CD14-positive monocyte (primary cell): ENCODE results near the gene DOCK3. TPM values are rescaled to one million over a fixed set of nuclear protein-coding genes. Genes with fewer than 3 reads are reported as not detected.

Experiments used
- DNase-seq, 3 donors: peaks; one replicate each; pipeline ENCODE4 v3.0.0-alpha.2; 2011 to 2022
- H2AFZ ChIP-seq: 2 replicates; pipeline ENCODE4 v1.6.0; 2012; ENCODE audit warnings: mild to moderate bottlenecking, low read depth, low read length, inconsistent platforms; ENCODE audit not compliant: insufficient read depth, poor library complexity, severe bottlenecking
- H3K27ac ChIP-seq, 2 donors: 1 replicate in 1 of 2; 2 replicates in 1 of 2; pipeline ENCODE4 v1.5.1; 2012 to 2013; ENCODE audit warnings: low read length in 2 of 2, control low read depth in 1 of 2, inconsistent platforms in 1 of 2, low read depth in 1 of 2, mild to moderate bottlenecking in 1 of 2
- H3K27me3 ChIP-seq, 2 donors: one replicate each; pipeline versions ENCODE4 v1.6.0 to v1.6.1; 2011 to 2013; ENCODE audit warnings: low read length in 2 of 2; ENCODE audit not compliant: control insufficient read depth in 2 of 2, insufficient read depth in 2 of 2
- H3K36me3 ChIP-seq, 2 donors: replicated peaks in 1 of 2; 1 replicate in 1 of 2; 2 replicates in 1 of 2; pipeline versions ENCODE4 v1.5.1 to v1.6.1; 2012 to 2013; ENCODE audit warnings: low read length in 2 of 2, control low read depth in 1 of 2, inconsistent platforms in 1 of 2, mild to moderate bottlenecking in 1 of 2; ENCODE audit not compliant: insufficient read depth in 2 of 2, control insufficient read depth in 1 of 2
- H3K4me1 ChIP-seq, 2 donors: 1 replicate in 1 of 2; 2 replicates in 1 of 2; pipeline versions ENCODE4 v1.5.1 to v1.6.1; 2012 to 2013; ENCODE audit warnings: low read length in 2 of 2, control low read depth in 1 of 2, inconsistent platforms in 1 of 2, mild to moderate bottlenecking in 1 of 2, moderate library complexity in 1 of 2; ENCODE audit not compliant: insufficient read depth in 2 of 2, control insufficient read depth in 1 of 2
- H3K4me2 ChIP-seq: replicated peaks from 2 replicates; pipeline ENCODE3; 2012; ENCODE audit warnings: low read length, moderate library complexity, mild to moderate bottlenecking; ENCODE audit not compliant: poor library complexity, severe bottlenecking; ENCODE audit errors: extremely low read depth
- H3K4me3 ChIP-seq, 3 experiments: fragments of 200-600 bp in 1 of 3; sonication (generic) in 1 of 3; replicated peaks in 1 of 3; 1 replicate in 2 of 3; 2 replicates in 1 of 3; pipeline ENCODE4 v1.5.1; 2011 to 2013; ENCODE audit warnings: low read length in 3 of 3, mild to moderate bottlenecking in 3 of 3, control low read depth in 2 of 3, low read depth in 2 of 3, inconsistent platforms in 1 of 3, moderate library complexity in 1 of 3
- H3K79me2 ChIP-seq: 2 replicates; pipeline ENCODE4 v1.6.0; 2012; ENCODE audit warnings: mild to moderate bottlenecking, control low read depth, inconsistent platforms, low read length, moderate library complexity; ENCODE audit not compliant: insufficient read depth
- H3K9ac ChIP-seq: 2 replicates; pipeline ENCODE4 v1.6.0; 2017; ENCODE audit warnings: low read length, mild to moderate bottlenecking; ENCODE audit not compliant: insufficient read depth, poor library complexity, severe bottlenecking
- H3K9me3 ChIP-seq, 2 donors: replicated peaks in 1 of 2; 1 replicate in 1 of 2; 2 replicates in 1 of 2; pipeline versions ENCODE4 v1.5.1 to v1.6.1; 2012 to 2013; ENCODE audit warnings: low read length in 2 of 2, control low read depth in 1 of 2; ENCODE audit not compliant: control insufficient read depth in 1 of 2, insufficient read depth in 1 of 2
- H4K20me1 ChIP-seq: 2 replicates; pipeline ENCODE4 v1.6.0; 2012; ENCODE audit warnings: mild to moderate bottlenecking, low read length, control low read depth, moderate library complexity; ENCODE audit not compliant: insufficient read depth
- H3K27ac Mint-ChIP-seq, 7 donors: one replicate each; pipeline ENCODE4 v1.8.0; 2020; ENCODE audit warnings: mild to moderate bottlenecking in 7 of 7, mixed read lengths in 7 of 7, moderate library complexity in 6 of 7, inconsistent platforms in 2 of 7
- H3K27me3 Mint-ChIP-seq, 3 donors: one replicate each; pipeline ENCODE4 v1.8.0; 2021 to 2022; ENCODE audit warnings: low read depth in 3 of 3, mild to moderate bottlenecking in 3 of 3, mixed read lengths in 3 of 3, moderate library complexity in 3 of 3, inconsistent platforms in 1 of 3
- H3K36me3 Mint-ChIP-seq, 2 donors: one replicate each; pipeline ENCODE4 v1.8.0; 2020; ENCODE audit warnings: mixed read lengths in 2 of 2, inconsistent platforms in 1 of 2, mild to moderate bottlenecking in 1 of 2
- H3K4me1 Mint-ChIP-seq: one replicate; pipeline ENCODE4 v1.8.0; 2020; ENCODE audit warnings: mild to moderate bottlenecking, mixed read lengths
- H3K4me3 Mint-ChIP-seq, 2 donors: one replicate each; pipeline ENCODE4 v1.8.0; 2020; ENCODE audit warnings: mild to moderate bottlenecking in 2 of 2, mixed read lengths in 2 of 2, moderate library complexity in 1 of 2
- H3K9me3 Mint-ChIP-seq, 7 donors: one replicate each; pipeline ENCODE4 v1.8.0; 2020 to 2022; ENCODE audit warnings: mixed read lengths in 7 of 7, mild to moderate bottlenecking in 6 of 7, moderate library complexity in 6 of 7, inconsistent platforms in 2 of 7
- CTCF ChIP-seq: fragments of 200-600 bp; IDR thresholded peaks from one replicate; pipeline ENCODE4 v1.8.0; 2022; ENCODE audit warnings: antibody characterized with exemption, mild to moderate bottlenecking
- WGBS: methylation state at CpG from one replicate; pipeline ENCODE4 v1.1.5; 2013; ENCODE audit warnings: missing lambda C conversion rate; ENCODE audit not compliant: insufficient coverage; 5-methylcytosine and 5-hydroxymethylcytosine counted together
- intact Hi-C, 2 donors: fragments of 100-400 bp; cut with micrococcal nuclease; formaldehyde crosslinking; loops; one replicate each; pipeline versions ENCODE4 v1.15.0 to v1.15.1; 2023
- polyA plus RNA-seq, 3 donors: library from polyadenylated mRNA; depleted of rRNA in 1 of 3; unstranded in 2 of 3; stranded (reverse) in 1 of 3; fragments of 300-500 nt in 2 of 3; fragments of >200 nt in 1 of 3; fragmentation: Illumina TruSeq in 2 of 3; gene quantifications; 1 replicate in 2 of 3; 2 replicates in 1 of 3; pipeline ENCODE4 v1.2.3, GENCODE V29; 2012 to 2021

Gene DOCK3
- polyA plus RNA-seq, 3 donors = 0.03 TPM; not detected in 1

GRCh38 chr3:50661321-50661837, 13.3 kb upstream of the DOCK3 start:
- no peak overlapping the region for H3K4me3 ChIP-seq
- Mint-ChIP-seq H3K27ac (peak overlapping the region in 2 of 7 donors; percentile 6 to 25), H3K36me3 (peaks cover 0 to 5% of the 10 kb centered on the region in 2 donors), H3K27me3 (peaks cover under 1 to 5% (median 3%) of the 10 kb centered on the region in 3 donors), H3K4me3 (no peak overlapping the region), H3K4me1 (peaks cover 36% of the 10 kb centered on the region), H3K9me3 (no peaks in the 10 kb centered on the region)
- no peak for DNase-seq
- H3K4me2 ChIP-seq = no peak overlapping the region
- TF ChIP-seq CTCF = no peak
- H2AFZ ChIP-seq = no peak overlapping the region
- H3K27ac ChIP-seq = no peak overlapping the region
- no peaks in the 10 kb centered on the region for H3K79me2 ChIP-seq
- no peak overlapping the region for H3K9ac ChIP-seq
- peaks cover 10% of the 10 kb centered on the region for H4K20me1 ChIP-seq
- H3K9me3 ChIP-seq = no peaks in the 10 kb centered on the region
- H3K27me3 ChIP-seq = no peaks in the 10 kb centered on the region
- H3K36me3 ChIP-seq = no peaks in the 10 kb centered on the region
- intact Hi-C loops = no loop called here
- 93% methylated on average over 3 of the region's 6 CpGs for WGBS
- H3K4me1 ChIP-seq = peaks cover 34 to 39% of the 10 kb centered on the region in 2 donors

GRCh38 chr3:50662408-50662807, 12.3 kb upstream of the DOCK3 start:
- Histone ChIP-seq H2AFZ (no peak overlapping the region), H3K9ac (no peak overlapping the region), H3K27me3 (no peaks in the 10 kb centered on the region), H3K4me3 (no peak overlapping the region), H3K79me2 (no peaks in the 10 kb centered on the region), H3K4me2 (no peak overlapping the region), H3K9me3 (no peaks in the 10 kb centered on the region), H4K20me1 (peaks cover 3% of the 10 kb centered on the region), H3K27ac (peak overlapping the region in 1 of 2 donors; percentile 17), H3K36me3 (no peaks in the 10 kb centered on the region), H3K4me1 (peaks cover 34 to 39% of the 10 kb centered on the region in 2 donors)
- peaks cover 0 to 5% of the 10 kb centered on the region in 2 donors for H3K36me3 Mint-ChIP-seq
- no peak overlapping the region for H3K4me3 Mint-ChIP-seq
- intact Hi-C loops = no loop called here
- WGBS = 67% methylated on average over 2 of the region's 2 CpGs
- H3K9me3 Mint-ChIP-seq = no peaks in the 10 kb centered on the region
- peaks cover 36% of the 10 kb centered on the region for H3K4me1 Mint-ChIP-seq
- DNase-seq = no peak
- peak overlapping the region in 2 of 7 donors; percentile 29 to 67 for H3K27ac Mint-ChIP-seq
- no peak for TF ChIP-seq CTCF
- H3K27me3 Mint-ChIP-seq = peaks cover 3 to 9% (median 5%) of the 10 kb centered on the region in 3 donors
